Stimulated activated CD4-positive, alpha-beta T cell treated with anti-CD3 and anti-CD28 coated beads, Interleukin-4, amount 100 ng/mL, for 1 hour (primary cell): Measurements from ENCODE around the gene RRP12.
"Not testable (repeated sequence)": the region's sequence is repeated elsewhere in the genome, so short reads cannot be mapped to it uniquely, and the experiment has no call there.

Source experiments
- DNase-seq: peaks from one replicate; pipeline ENCODE4 v3.0.0-alpha.2; 2020

The RRP12 gene

GRCh38 chr10:97366572-97366971, 34.6 kb downstream of the RRP12 start:
- no peak for DNase-seq

GRCh38 chr10:97365761-97366351, 35.3 kb downstream of the RRP12 start:
- no peak for DNase-seq

GRCh38 chr10:97363071-97363470, 38.1 kb downstream of the RRP12 start:
- DNase-seq, result no peak

GRCh38 chr10:97362310-97363033, 38.7 kb downstream of the RRP12 start:
- DNase-seq, result no peak

- DNase-seq, result no peak
These were observed 39.6 kb downstream of the RRP12 start for GRCh38 chr10:97361537-97361901.

- DNase-seq, result no peak
These were observed 40.2 kb downstream of the RRP12 start for GRCh38 chr10:97360705-97361536.

- DNase-seq, result no peak
These were observed 42.4 kb downstream of the RRP12 start for GRCh38 chr10:97358781-97359180.

- no peak for DNase-seq
These were observed 42.8 kb downstream of the RRP12 start for GRCh38 chr10:97358349-97358748.

GRCh38 chr10:97356918-97357317, 44.2 kb downstream of the RRP12 start:
- no peak for DNase-seq

GRCh38 chr10:97356318-97356914, 44.7 kb downstream of the RRP12 start:
- no peak for DNase-seq

GRCh38 chr10:97355571-97355975, 45.6 kb downstream of the RRP12 start:
- no peak for DNase-seq

GRCh38 chr10:97353945-97354344, 47.2 kb downstream of the RRP12 start:
- no peak for DNase-seq

GRCh38 chr10:97349752-97350513, 51.2 kb downstream of the RRP12 start:
- DNase-seq, result no peak

GRCh38 chr10:97347317-97347716, 53.8 kb downstream of the RRP12 start:
- no peak for DNase-seq

- DNase-seq, result not testable (repeated sequence)
These were observed 57.5 kb downstream of the RRP12 start for GRCh38 chr10:97343664-97344063.

- no peak for DNase-seq
These were observed 59.7 kb downstream of the RRP12 start for GRCh38 chr10:97341416-97341815.

- no peak for DNase-seq
These were observed 63.1 kb downstream of the RRP12 start for GRCh38 chr10:97338041-97338440.

GRCh38 chr10:97336942-97337831, 64.0 kb downstream of the RRP12 start:
- DNase-seq, result no peak

GRCh38 chr10:97336446-97336845, 64.7 kb downstream of the RRP12 start:
- DNase-seq, result no peak

GRCh38 chr10:97336006-97336405, 65.1 kb downstream of the RRP12 start:
- no peak for DNase-seq

GRCh38 chr10:97335188-97335619, 65.9 kb downstream of the RRP12 start:
- DNase-seq, result no peak
